Retinal pigment epithelial cell (primary cell): ENCODE results near the gene KEAP1.

Experiments used
- DNase-seq: peaks from one replicate; pipeline ENCODE4 v3.0.0-alpha.2; 2010; ENCODE audit warnings: low read depth
- H3K4me3 ChIP-seq: 2 replicates; pipeline ENCODE4 v1.5.1; 2011; ENCODE audit warnings: mild to moderate bottlenecking, low read length, control low read depth, moderate library complexity
- TF ChIP-seq, protein P1 (sequence below): conservative IDR thresholded peaks from 2 replicates; pipeline ENCODE4 v1.5.1; 2011; ENCODE audit warnings: low read depth, low read length, control low read depth, inconsistent platforms

Gene KEAP1

DNA sequence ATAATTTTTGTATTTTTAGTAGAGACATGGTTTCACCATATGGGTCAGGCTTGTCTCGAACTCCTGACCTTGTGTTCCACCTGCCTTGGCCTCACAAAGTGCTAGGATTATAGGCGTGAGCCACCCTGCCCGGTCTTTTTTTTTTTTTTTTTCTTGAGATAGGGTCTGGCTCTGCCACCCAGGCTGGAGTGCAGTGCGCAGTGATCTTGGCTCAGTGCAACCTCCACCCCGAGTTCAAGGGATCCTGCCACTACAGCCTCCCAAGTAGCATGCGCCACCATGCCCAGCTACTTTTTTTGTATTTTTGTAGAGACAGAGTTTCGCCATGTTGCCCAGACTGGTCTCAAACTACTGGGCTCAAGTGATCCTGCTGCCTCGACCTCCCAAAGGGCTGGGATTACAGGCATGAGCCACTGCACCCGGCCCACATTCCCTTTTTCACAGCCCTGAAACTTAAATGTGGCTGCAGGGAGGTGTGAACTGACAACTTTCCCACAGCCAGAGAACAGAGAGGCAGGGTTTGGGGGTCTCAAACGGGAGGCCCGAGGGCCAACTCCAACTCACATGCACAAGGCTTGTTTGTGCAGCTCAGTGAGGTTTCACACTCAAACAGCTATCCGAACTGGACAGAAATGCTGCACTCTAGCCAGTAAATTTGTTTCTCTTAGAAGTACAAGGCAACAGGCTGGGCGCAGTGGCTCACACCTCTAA lies 18.5 kb upstream of the KEAP1 start:
- TF ChIP-seq, protein P1, sequence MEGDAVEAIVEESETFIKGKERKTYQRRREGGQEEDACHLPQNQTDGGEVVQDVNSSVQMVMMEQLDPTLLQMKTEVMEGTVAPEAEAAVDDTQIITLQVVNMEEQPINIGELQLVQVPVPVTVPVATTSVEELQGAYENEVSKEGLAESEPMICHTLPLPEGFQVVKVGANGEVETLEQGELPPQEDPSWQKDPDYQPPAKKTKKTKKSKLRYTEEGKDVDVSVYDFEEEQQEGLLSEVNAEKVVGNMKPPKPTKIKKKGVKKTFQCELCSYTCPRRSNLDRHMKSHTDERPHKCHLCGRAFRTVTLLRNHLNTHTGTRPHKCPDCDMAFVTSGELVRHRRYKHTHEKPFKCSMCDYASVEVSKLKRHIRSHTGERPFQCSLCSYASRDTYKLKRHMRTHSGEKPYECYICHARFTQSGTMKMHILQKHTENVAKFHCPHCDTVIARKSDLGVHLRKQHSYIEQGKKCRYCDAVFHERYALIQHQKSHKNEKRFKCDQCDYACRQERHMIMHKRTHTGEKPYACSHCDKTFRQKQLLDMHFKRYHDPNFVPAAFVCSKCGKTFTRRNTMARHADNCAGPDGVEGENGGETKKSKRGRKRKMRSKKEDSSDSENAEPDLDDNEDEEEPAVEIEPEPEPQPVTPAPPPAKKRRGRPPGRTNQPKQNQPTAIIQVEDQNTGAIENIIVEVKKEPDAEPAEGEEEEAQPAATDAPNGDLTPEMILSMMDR, result no peak
- DNase-seq, result no peak
- no peak overlapping the region for H3K4me3 ChIP-seq

- no peak overlapping the region for H3K4me3 ChIP-seq
- DNase-seq, result no peak
- TF ChIP-seq, protein P1, result no peak
Measured at GRCh38 chr19:10520652-10521318, 17.6 kb upstream of the KEAP1 start.

- TF ChIP-seq, protein P1, result no peak
- H3K4me3 ChIP-seq, result no peak overlapping the region
- no peak for DNase-seq
Measured at GRCh38 chr19:10519421-10519820, 16.3 kb upstream of the KEAP1 start.

DNA sequence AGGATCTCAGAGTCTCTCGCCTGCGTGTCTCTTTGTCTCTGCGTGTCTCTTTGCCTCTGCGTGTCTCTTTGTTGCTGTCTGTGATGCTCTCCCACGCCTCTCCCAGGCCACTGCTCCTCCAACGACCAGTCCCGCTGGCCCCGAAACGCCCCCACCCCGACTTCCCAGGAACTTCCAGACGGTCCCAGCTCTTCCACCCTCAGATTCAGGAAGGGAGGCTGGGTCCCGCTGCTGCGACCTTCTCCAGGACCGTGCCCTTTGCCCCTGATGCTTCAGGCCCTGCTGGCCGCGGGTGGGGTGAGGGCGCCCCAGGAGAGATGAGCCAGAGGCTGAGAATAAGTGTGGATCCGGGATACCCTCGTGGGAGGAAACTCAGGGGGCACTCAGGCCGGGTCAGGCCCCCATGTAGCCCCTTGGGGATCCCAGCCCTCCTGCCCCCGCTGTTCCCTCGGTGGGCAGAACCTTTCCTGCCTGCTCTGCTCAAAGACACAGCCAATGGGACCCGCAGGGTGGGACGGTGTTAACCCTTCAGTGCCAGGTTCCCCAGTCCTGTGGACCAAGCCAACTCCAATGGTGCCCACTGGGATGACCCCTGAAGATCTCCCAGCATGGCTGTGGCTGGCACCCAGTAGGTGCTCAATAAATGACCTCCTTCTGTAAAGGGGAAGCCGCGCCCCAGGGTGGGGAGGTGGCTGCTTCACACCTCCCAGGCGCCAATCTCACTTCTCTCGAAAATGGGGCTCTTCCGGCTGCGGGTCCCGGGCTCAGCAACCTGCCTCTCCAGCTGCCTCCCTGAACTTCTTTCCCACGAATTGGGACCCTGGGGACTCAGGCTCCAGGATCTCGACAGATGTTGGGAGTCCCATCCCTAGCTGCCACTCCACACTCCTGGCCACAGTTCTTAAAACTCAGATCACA lies 15.5 kb upstream of the KEAP1 start:
- H3K4me3 ChIP-seq, result no peak overlapping the region
- no peak for DNase-seq
- TF ChIP-seq, protein P1, result no peak

DNA sequence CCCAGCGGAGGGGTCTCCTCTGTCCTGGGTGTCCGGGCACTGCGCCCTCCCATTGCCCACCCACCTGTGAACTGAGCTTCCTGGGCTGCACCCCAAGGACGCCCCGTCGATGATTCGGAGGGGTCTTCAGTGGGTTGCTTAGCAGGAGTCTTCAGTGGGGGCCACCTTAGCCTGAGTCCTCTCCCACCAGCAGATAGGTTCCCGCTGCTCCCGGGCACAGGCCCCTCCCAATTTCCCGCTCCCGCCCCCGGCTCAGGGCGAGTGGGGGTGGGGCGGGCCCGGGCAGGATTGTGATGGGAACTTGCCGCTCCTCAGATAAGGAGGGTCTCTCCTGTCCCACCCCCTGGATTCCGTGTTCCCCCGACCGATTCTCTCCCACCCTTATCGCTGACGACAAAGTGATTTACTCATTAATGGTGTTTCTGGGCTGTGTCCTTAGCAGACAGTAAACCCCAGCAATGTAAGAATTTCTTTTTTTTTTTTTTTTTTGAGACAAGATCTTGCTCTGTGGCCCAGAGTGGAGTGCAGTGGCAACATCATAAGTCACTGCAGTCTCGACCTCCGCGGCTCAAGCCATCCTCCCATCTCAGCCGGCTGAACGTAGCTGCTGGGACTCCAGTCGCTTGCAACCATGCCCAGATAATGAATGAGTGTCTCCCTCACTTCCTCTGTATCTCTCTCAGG lies 14.7 kb upstream of the KEAP1 start:
- peak overlapping the region; percentile 39 for H3K4me3 ChIP-seq
- TF ChIP-seq, protein P1, result no peak
- no peak for DNase-seq

- no peak for DNase-seq
- TF ChIP-seq, protein P1, result no peak
- H3K4me3 ChIP-seq, result peak within 1 kb of the TSS; percentile 45
Measured at GRCh38 chr19:10517361-10517759, 14.2 kb upstream of the KEAP1 start, which contains the start of gene S1PR5. TSS of gene S1PR5 (minus strand) at chr19:10517447. CDS start at chr19:10515011, 2,436 bp downstream.
